Epithelial cell of esophagus (primary cell): ENCODE results near the gene BASP1.
"Not testable (repeated sequence)": the region's sequence is repeated elsewhere in the genome, so short reads cannot be mapped to it uniquely, and the experiment has no call there.

Experiments
- DNase-seq: peaks from one replicate; pipeline ENCODE4 v3.0.0; 2010; ENCODE audit warnings: low read depth
- H3K4me3 ChIP-seq: 2 replicates; pipeline ENCODE4 v1.5.1; 2011; ENCODE audit warnings: mild to moderate bottlenecking, low read length, control low read depth
- TF ChIP-seq, protein P1 (sequence below): IDR thresholded peaks from 2 replicates; pipeline ENCODE4 v1.5.1; 2011; ENCODE audit warnings: low read depth, mild to moderate bottlenecking, low read length, control low read depth, inconsistent platforms; ENCODE audit not compliant: insufficient read depth; ENCODE audit errors: missing control alignments

Gene BASP1

GRCh38 chr5:17305964-17306725, 88.7 kb downstream of the BASP1 start:
- peak overlapping the region; percentile 22 for H3K4me3 ChIP-seq
- TF ChIP-seq, protein P1, sequence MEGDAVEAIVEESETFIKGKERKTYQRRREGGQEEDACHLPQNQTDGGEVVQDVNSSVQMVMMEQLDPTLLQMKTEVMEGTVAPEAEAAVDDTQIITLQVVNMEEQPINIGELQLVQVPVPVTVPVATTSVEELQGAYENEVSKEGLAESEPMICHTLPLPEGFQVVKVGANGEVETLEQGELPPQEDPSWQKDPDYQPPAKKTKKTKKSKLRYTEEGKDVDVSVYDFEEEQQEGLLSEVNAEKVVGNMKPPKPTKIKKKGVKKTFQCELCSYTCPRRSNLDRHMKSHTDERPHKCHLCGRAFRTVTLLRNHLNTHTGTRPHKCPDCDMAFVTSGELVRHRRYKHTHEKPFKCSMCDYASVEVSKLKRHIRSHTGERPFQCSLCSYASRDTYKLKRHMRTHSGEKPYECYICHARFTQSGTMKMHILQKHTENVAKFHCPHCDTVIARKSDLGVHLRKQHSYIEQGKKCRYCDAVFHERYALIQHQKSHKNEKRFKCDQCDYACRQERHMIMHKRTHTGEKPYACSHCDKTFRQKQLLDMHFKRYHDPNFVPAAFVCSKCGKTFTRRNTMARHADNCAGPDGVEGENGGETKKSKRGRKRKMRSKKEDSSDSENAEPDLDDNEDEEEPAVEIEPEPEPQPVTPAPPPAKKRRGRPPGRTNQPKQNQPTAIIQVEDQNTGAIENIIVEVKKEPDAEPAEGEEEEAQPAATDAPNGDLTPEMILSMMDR = no peak
- DNase-seq = peak; percentile 93

GRCh38 chr5:17306726-17307091, 89.3 kb downstream of the BASP1 start:
- DNase-seq = no peak
- no peak overlapping the region for H3K4me3 ChIP-seq
- TF ChIP-seq, protein P1 = no peak

- H3K4me3 ChIP-seq, DNase-seq: not testable (repeated sequence)
Observed at GRCh38 chr5:17307440-17307839, 90.0 kb downstream of the BASP1 start.

DNA sequence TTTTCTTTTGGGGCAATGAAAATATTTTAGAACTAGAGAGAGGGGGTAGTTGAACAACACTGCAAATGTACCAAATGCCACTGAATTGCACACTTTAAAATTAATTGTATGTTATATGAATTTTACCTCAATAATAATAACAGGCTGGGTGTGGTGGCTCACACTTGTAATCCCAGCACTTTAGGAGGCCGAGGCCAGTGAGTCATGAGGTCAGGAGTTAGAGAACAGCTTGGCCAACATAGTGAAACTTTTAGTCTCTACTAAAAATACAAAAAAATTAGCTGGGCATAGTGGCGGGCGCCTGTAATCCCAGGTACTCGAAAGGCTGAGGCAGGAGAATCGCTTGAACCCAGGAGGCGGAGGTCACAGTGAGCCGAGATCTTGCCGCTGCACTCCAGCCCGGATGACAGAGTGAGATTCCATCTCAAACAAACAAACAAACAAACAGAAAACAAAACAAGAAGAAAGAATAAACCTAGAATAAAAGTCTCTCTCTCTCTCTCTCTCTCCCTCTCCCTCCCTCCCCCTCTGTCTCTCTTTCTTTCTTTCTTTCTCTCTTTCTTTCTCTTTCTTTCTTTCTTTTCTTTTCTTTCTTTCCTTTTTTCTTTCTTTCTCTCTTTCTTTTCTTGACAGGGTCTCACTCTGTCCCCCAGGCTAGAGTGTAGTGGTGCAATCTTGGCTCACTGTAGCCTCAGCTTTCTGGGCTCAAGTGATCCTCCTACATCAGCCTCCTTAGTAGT, 91.1 kb downstream of the BASP1 start:
- TF ChIP-seq, protein P1 = no peak
- DNase-seq = no peak
- no peak overlapping the region for H3K4me3 ChIP-seq

DNA sequence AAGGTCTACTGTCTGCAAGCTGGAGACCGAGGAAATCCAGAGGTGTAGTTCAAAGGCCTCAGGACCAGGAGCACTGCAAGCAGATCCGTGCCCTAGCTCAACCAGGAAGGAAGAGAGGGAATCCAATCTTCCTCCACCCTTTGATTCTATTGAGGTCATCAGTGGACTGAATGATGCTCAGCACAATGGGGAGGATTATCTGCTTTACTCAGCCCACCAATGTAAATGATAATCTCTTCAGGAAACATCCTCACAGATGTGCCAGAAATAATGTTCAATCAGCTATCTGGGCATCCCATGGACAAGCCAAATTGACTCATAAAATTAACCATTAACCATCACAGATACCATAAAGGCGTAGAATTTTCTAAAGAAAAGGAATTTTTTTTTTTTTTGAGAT, 92.0 kb downstream of the BASP1 start:
- TF ChIP-seq, protein P1 = no peak
- H3K4me3 ChIP-seq = no peak overlapping the region
- DNase-seq = no peak

DNA sequence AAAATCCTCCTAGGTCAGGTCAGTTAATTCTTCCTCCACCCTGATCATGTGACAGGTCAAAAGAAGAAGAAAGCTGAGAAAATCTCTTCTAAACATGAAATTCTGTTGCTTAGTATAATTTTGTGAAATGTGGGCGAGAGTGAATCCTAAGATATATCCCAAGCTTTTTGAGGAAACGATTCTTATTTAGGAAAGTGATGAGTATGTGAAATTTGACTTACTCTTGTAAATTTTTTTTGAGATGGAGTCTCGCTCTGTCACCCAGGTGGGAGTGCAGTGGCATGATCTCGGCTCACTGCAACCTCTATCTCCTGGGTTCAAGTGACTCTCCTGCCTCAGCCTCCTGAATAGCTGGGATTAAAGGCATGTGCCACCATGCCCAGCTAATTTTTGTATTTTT, 93.1 kb downstream of the BASP1 start:
- not testable (repeated sequence) for DNase-seq, H3K4me3 ChIP-seq

- H3K4me3 ChIP-seq, DNase-seq: not testable (repeated sequence)
Observed at GRCh38 chr5:17311811-17312210, 94.4 kb downstream of the BASP1 start.

GRCh38 chr5:17312358-17312757, 94.9 kb downstream of the BASP1 start:
- no peak overlapping the region for H3K4me3 ChIP-seq
- TF ChIP-seq, protein P1 = no peak
- DNase-seq = no peak
